Right cardiac atrium (tissue), 5 donors: Measurements from ENCODE around the gene DOK5. TPM values are rescaled to one million over a fixed set of nuclear protein-coding genes. Genes with fewer than 3 reads are reported as not detected.

Experiments
- ATAC-seq, 2 donors: fragments of 200-7000 bp; cut with Tn5 transposase; one replicate each; pipeline versions ENCODE4 v1.8.0 to v1.9.1; 2020; ENCODE audit warnings: moderate library complexity in 2 of 2, mild to moderate bottlenecking in 1 of 2
- DNase-seq, 3 donors: peaks; one replicate each; pipeline ENCODE4 v3.0.0-alpha.2; 2020
- H3K27ac ChIP-seq: one replicate; pipeline ENCODE4 v1.5.1; 2013; ENCODE audit warnings: mild to moderate bottlenecking, low read length, control low read depth, moderate library complexity
- H3K27me3 ChIP-seq: one replicate; pipeline ENCODE4 v1.6.1; 2013; ENCODE audit not compliant: control insufficient read depth, insufficient read depth
- H3K4me1 ChIP-seq: one replicate; pipeline ENCODE4 v1.6.1; 2013; ENCODE audit warnings: low read length; ENCODE audit not compliant: control insufficient read depth, insufficient read depth
- H3K4me3 ChIP-seq: one replicate; pipeline ENCODE4 v1.5.1; 2013; ENCODE audit warnings: low read length, control low read depth
- H3K9me3 ChIP-seq: one replicate; pipeline ENCODE4 v1.6.1; 2013; ENCODE audit warnings: low read length; ENCODE audit not compliant: control insufficient read depth
- WGBS: extraction: QIAGEN DNeasy Blood & Tissue Kit; methylation state at CpG from one replicate; pipeline ENCODE4 v1.1.7; 2013; 5-methylcytosine and 5-hydroxymethylcytosine counted together
- intact Hi-C, 4 donors: fragments of 100-400 bp; cut with DNase I; formaldehyde crosslinking; loops; one replicate each; pipeline versions ENCODE4 v1.11.0 to v1.14.0; 2022 to 2023
- polyA plus RNA-seq: library from polyadenylated mRNA; stranded (reverse); fragments of 200-250 nt; gene quantifications from one replicate; pipeline ENCODE4 v1.2.3, GENCODE V29; 2013
- total RNA-seq, 4 donors: library from RNA; stranded (reverse); fragmentation: NEBNext Ultra II Directional; extraction: Animal tissue kit (Norgen Biotek cat#: 25700); gene quantifications; one replicate each; pipeline ENCODE4 v1.2.1, GENCODE V29; 2021
- donor health status: healthy with polysubstance abuse.
- donor health status: DM: no; HTN: yes; CAD: no.
- donor health status: DM: no; HTN: no; CAD: no.
- donor health status: DM: no; HTN: yes; CAD: no; lungs with severe emphysema.
- donor health status: DM: yes; HTN: yes; CAD: no.

Gene DOK5
- total and polyA plus RNA-seq, 5 donors = 10.6 to 20.2 (median 16.0) TPM

DNA sequence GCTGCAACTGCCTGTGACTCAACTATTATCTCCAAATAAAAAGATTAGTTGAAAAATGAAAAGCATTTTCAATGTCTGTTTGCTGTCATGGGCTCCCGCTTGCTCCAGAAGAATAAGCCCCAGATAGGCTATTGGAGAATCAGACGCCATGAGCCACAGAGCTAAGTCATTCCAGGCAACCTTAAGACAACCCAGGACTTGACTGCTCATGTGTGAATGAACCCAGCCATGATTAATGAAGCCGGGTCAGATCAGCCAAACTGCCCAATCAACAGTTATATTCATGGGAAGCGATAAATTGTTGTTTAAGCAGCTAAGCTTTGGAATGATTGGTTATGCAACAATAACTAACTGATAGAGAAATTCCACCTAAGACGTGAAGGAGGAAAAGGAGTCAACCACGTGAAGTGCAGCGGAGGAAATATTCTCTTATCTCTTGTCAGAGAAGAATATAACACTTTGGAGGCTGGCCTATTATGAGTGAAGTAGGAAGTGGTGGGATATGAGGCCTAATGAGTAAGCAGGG, 64.2 kb downstream of the DOK5 start:
- H3K4me1 ChIP-seq = no peaks in the 10 kb centered on the region
- no peak overlapping the region for H3K4me3 ChIP-seq
- no peak overlapping the region for H3K27ac ChIP-seq
- H3K27me3 ChIP-seq = no peaks in the 10 kb centered on the region
- intact Hi-C loops = no loop called here
- DNase-seq (no peak), ATAC-seq (no peak)
- no peaks in the 10 kb centered on the region for H3K9me3 ChIP-seq
- WGBS = 77% methylated on average over 7 of the region's 7 CpGs

DNA sequence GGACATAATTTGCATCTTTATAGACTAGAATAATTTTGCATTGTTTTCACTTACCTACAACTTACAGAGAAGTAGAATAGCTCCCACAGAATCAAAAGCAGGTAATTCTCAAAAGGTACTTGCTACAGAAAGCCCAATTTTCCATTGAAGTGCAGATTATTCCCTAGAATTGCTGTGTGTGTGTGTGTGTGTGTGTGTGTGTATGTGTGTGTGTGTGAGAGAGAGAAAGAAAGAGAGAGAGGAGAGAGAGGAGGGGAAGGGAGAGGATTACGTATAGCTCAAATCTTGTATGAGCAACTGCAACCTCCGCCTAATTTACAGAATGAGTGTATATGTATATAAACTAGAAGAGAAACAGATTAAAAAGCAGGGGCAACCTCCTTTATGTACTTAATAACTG, 68.0 kb downstream of the DOK5 start:
- Histone ChIP-seq H3K4me1 (peaks cover 1% of the 10 kb centered on the region), H3K9me3 (no peaks in the 10 kb centered on the region), H3K4me3 (no peak overlapping the region), H3K27ac (no peak overlapping the region), H3K27me3 (no peaks in the 10 kb centered on the region)
- DNase-seq (no peak), ATAC-seq (no peak)
- WGBS = 100% methylated on average over 2 of the region's 2 CpGs
- intact Hi-C loops = no loop called here

GRCh38 chr20:54545676-54546358, 70.4 kb downstream of the DOK5 start:
- Histone ChIP-seq H3K27me3 (no peaks in the 10 kb centered on the region), H3K4me3 (no peak overlapping the region), H3K9me3 (no peaks in the 10 kb centered on the region), H3K4me1 (peaks cover 1% of the 10 kb centered on the region), H3K27ac (no peak overlapping the region)
- 64% methylated on average over 4 of the region's 4 CpGs for WGBS
- ATAC-seq = no peak
- intact Hi-C loops = no loop called here
- no peak for DNase-seq

GRCh38 chr20:54548849-54549248, 73.5 kb downstream of the DOK5 start:
- no peak for ATAC-seq
- DNase-seq = no peak
- peaks cover 1% of the 10 kb centered on the region for H3K4me1 ChIP-seq
- WGBS = 90% methylated on average over 8 of the region's 8 CpGs
- H3K27me3 ChIP-seq = no peaks in the 10 kb centered on the region
- H3K27ac ChIP-seq = no peak overlapping the region
- intact Hi-C loops = no loop called here
- H3K4me3 ChIP-seq = no peak overlapping the region
- no peaks in the 10 kb centered on the region for H3K9me3 ChIP-seq

DNA sequence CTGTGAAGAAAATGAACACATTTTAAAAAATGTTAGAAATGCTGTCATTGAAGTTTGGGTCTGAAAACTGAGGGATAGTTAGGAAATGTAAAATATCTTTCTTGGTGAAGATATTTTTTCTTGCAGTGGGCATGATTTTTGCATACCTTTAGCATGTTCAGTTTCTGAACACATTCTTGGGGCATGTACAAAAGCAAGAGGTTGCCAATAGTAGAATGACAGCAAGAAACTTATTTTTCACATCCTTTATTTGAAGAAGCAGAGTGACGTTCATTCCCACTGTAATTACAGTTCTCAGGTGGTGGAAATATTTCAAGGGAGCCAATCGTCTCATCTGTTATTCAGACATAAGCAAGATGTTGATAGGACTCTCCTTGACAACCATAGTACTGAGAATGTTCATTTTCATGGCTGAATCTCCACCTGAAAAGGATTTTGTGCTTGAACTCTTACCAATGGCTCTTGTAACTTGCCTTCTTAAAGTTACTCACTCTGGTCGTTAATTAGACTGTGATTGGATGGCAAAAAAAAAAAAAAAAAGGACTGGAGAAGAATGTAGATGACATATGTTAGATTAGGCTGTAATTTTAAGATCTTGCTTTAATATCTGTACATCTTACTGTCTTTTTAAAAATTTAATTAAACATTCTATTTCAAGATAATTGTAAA, 74.4 kb downstream of the DOK5 start:
- WGBS = 59% methylated on average over 3 of the region's 3 CpGs
- H3K27ac ChIP-seq = no peak overlapping the region
- intact Hi-C loops = no loop called here

GRCh38 chr20:54550776-54551396, 75.5 kb downstream of the DOK5 start:
- no peaks in the 10 kb centered on the region for H3K4me1 ChIP-seq
- 95% methylated on average over 5 of the region's 5 CpGs for WGBS
- no peaks in the 10 kb centered on the region for H3K27me3 ChIP-seq
- ATAC-seq (no peak), DNase-seq (no peak)
- H3K4me3 ChIP-seq = no peak overlapping the region
- H3K9me3 ChIP-seq = no peaks in the 10 kb centered on the region
- intact Hi-C loops = no loop called here
- H3K27ac ChIP-seq = no peak overlapping the region

More for the DNA sequence above, 74.4 kb downstream of the DOK5 start:
- Histone ChIP-seq H3K4me1 (peaks cover 1% of the 10 kb centered on the region), H3K4me3 (no peak overlapping the region), H3K27me3 (no peaks in the 10 kb centered on the region), H3K9me3 (no peaks in the 10 kb centered on the region)
- DNase-seq (no peak), ATAC-seq (no peak)

DNA sequence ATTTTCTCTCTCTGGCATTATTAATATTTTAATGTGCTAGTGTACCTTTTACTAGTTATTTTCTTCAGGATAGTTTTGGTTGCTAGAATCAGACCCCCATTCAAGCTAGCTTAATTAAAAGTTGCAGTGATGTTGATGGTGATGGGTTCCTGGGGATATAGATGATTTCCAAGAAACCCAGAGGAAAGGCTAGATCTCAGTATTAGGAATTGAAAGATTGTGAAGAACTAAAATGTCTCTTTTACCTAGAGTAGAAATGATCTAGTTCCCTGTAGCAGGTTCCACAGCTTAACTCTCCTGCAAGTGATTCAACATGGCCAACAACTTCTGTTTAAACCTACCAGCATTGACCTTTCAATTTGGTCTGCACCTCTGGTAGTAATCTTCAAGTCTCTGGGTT, 78.6 kb downstream of the DOK5 start:
- no peak for DNase-seq
- intact Hi-C loops = no loop called here

GRCh38 chr20:54555150-54555549, 79.8 kb downstream of the DOK5 start:
- Histone ChIP-seq H3K4me3 (no peak overlapping the region), H3K27me3 (no peaks in the 10 kb centered on the region), H3K27ac (no peak overlapping the region), H3K4me1 (no peaks in the 10 kb centered on the region), H3K9me3 (no peaks in the 10 kb centered on the region)
- 85% methylated on average over 3 of the region's 3 CpGs for WGBS
- ATAC-seq (no peak), DNase-seq (no peak)
- intact Hi-C loops = no loop called here

More for the DNA sequence above, 78.6 kb downstream of the DOK5 start:
- Histone ChIP-seq H3K27me3 (no peaks in the 10 kb centered on the region), H3K4me3 (no peak overlapping the region), H3K9me3 (no peaks in the 10 kb centered on the region), H3K4me1 (no peaks in the 10 kb centered on the region), H3K27ac (no peak overlapping the region)
- no peak for ATAC-seq

- no peaks in the 10 kb centered on the region for H3K27me3 ChIP-seq
- DNase-seq = no peak
- WGBS = 96% methylated on average over 2 of the region's 2 CpGs
- no peak for ATAC-seq
- H3K9me3 ChIP-seq = no peaks in the 10 kb centered on the region
- no peaks in the 10 kb centered on the region for H3K4me1 ChIP-seq
- no peak overlapping the region for H3K27ac ChIP-seq
- H3K4me3 ChIP-seq = no peak overlapping the region
- intact Hi-C loops = no loop called here
Observed at GRCh38 chr20:54556406-54556805, 81.0 kb downstream of the DOK5 start.

- no peak overlapping the region for H3K4me3 ChIP-seq
- H3K9me3 ChIP-seq = no peaks in the 10 kb centered on the region
- H3K27me3 ChIP-seq = no peaks in the 10 kb centered on the region
- no peak overlapping the region for H3K27ac ChIP-seq
- intact Hi-C loops = no loop called here
- ATAC-seq = no peak
- 78% methylated on average over 3 of the region's 3 CpGs for WGBS
- H3K4me1 ChIP-seq = no peaks in the 10 kb centered on the region
- DNase-seq = no peak
Observed at GRCh38 chr20:54557806-54558590, 82.6 kb downstream of the DOK5 start.

DNA sequence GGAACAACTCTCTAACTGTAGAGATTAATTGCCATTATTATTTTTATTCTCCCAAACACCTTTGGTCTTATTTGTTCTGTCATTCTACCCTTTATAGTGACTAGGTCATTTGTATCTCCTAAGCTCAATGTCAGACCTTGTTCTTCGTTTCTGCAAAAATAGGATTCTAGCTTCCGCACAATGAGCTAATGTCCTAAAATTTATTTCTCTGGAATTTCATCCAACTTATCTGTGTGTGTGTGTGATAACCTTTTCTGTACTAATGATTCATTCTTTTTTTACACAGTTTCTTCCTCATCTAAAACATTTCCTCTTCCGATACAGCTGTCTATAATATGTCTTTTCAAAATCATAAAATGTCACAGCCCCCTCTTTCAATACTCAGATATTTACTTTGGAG, 84.5 kb downstream of the DOK5 start:
- Histone ChIP-seq H3K27ac (no peak overlapping the region), H3K4me3 (no peak overlapping the region), H3K27me3 (no peaks in the 10 kb centered on the region), H3K4me1 (no peaks in the 10 kb centered on the region), H3K9me3 (no peaks in the 10 kb centered on the region)
- intact Hi-C loops = no loop called here
- ATAC-seq (peak in 1 of 2 donors; percentile 83), DNase-seq (no peak)
- WGBS = 61% methylated on average over 3 of the region's 3 CpGs
